ENCODE data around the gene FCN1. TPM values are rescaled to one million over a fixed set of nuclear protein-coding genes. Genes with fewer than 3 reads are reported as not detected.

FCN1 gene
- 1 to 10 TPM in 2 of 4 donors, under 1 TPM in 1, not detected in 1; 0.10 to 2.3 (median 1.1) TPM for total RNA-seq

- no peaks in the 10 kb centered on the region for H3K27me3 ChIP-seq
- no peak for DNase-seq
- no peaks in the 10 kb centered on the region for H3K9me3 ChIP-seq
- H3K27ac ChIP-seq: no peak within 1 kb of the TSS
- intact Hi-C loops (cut with DNase I): no loop called here
- H3K4me1 ChIP-seq: no peaks in the 10 kb centered on the region
- 81 to 86% methylated on average over 10 to 11 of the region's 11 CpGs for WGBS, 2 donors
- H3K4me3 ChIP-seq (replicated peaks in 1 of 3): no peak within 1 kb of the TSS
- no peaks in the 10 kb centered on the region for H3K36me3 ChIP-seq
- TF ChIP-seq, protein P1, sequence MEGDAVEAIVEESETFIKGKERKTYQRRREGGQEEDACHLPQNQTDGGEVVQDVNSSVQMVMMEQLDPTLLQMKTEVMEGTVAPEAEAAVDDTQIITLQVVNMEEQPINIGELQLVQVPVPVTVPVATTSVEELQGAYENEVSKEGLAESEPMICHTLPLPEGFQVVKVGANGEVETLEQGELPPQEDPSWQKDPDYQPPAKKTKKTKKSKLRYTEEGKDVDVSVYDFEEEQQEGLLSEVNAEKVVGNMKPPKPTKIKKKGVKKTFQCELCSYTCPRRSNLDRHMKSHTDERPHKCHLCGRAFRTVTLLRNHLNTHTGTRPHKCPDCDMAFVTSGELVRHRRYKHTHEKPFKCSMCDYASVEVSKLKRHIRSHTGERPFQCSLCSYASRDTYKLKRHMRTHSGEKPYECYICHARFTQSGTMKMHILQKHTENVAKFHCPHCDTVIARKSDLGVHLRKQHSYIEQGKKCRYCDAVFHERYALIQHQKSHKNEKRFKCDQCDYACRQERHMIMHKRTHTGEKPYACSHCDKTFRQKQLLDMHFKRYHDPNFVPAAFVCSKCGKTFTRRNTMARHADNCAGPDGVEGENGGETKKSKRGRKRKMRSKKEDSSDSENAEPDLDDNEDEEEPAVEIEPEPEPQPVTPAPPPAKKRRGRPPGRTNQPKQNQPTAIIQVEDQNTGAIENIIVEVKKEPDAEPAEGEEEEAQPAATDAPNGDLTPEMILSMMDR (IDR thresholded peaks at IDR 0.05): no peak
- TF ChIP-seq POLR2A (IDR thresholded peaks at IDR 0.05): no peak
Measured at GRCh38 chr9:134917431-134918373, at the start of gene FCN1. Gene FCN1 (minus strand): TSS chr9:134917912. CDS start chr9:134917871, 41 bp downstream.

DNA sequence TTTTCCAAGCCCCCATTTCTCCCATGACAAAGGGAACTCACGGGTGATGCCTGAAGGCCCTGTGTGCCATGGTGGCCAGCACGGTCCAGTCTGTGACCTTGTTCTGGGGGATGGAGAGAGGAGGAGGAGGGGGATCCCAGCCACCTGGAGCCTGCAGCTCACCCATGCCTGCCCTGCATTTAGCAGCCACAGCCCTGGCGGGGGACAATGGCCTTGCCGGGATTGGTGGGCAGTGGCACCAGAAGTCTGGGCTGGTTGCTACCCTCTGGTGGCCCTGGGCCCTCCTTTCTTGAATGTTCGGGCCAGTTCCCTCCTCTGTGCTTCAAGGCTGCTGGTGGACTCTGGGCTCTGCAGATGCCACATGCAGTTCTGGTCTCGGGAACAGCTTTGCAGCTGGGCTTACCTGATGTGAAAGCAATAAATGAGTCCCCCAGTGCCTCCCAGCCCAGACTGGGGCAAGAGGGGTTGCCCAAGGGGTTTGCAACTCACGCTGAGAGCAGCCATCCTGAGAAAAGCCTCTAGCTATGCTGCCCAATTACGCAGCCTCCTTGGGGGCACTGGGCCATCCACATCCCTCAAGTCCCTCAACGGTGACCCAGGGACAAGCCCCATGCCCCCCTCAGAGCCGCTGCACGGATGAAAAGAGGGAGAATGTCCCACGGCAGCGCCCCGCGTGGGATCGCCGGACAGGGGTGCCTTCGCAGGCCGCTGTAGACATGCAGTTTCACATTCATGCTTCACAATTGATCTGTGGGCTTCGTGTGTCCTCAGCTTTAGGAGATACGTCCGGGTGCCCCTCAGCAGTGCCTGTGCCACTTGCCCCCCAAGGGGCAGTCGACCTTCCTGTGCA lies 49.2 kb upstream of the FCN1 start:
- Histone ChIP-seq H3K36me3 (no peaks in the 10 kb centered on the region), H3K4me1 (peaks cover 7 to 8% of the 10 kb centered on the region in 2 donors), H3K9me3 (no peaks in the 10 kb centered on the region), H3K27me3 (no peaks in the 10 kb centered on the region), H3K27ac (no peak overlapping the region), H3K4me3 (replicated peaks in 1 of 3) (no peak overlapping the region)
- TF ChIP-seq POLR2A (IDR thresholded peaks at IDR 0.05): no peak
- TF ChIP-seq, protein P1 (IDR thresholded peaks at IDR 0.05): no peak
- 84 to 85% methylated on average over 13 to 21 of the region's 23 CpGs for WGBS, 2 donors
- DNase-seq: no peak
- intact Hi-C loops (cut with DNase I): no loop called here

DNA sequence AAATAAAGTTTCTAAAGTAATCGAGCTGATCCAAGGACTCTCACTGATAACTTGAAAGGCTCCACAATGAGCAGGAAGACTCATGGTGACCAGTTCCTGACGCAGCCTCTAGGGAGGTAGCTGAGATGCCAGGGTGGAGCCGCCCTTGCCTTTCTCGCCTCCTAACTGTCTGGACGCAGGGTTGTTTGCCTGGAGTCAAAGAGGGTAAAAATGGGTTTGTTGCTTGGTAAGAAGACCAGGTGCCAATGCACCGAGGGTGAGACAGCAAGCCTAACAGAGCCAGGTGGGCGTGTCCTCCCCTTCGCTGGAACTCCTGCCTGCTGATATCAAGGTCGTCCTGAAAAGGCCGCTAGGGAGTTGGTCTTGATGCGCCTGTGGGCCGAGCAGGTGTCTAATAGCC lies 48.6 kb upstream of the FCN1 start:
- DNase-seq: no peak
- Histone ChIP-seq H3K36me3 (no peaks in the 10 kb centered on the region), H3K4me1 (peaks cover 7 to 9% of the 10 kb centered on the region in 2 donors), H3K27me3 (no peaks in the 10 kb centered on the region), H3K27ac (no peak overlapping the region), H3K9me3 (no peaks in the 10 kb centered on the region), H3K4me3 (replicated peaks in 1 of 3) (no peak overlapping the region)
- WGBS, 2 donors: 80 to 84% methylated on average over 12 of the region's 12 CpGs
- TF ChIP-seq, protein P1 (IDR thresholded peaks at IDR 0.05): no peak
- TF ChIP-seq POLR2A (IDR thresholded peaks at IDR 0.05): no peak
- intact Hi-C loops (cut with DNase I): no loop called here

GRCh38 chr9:134965851-134966250 lies 48.1 kb upstream of the FCN1 start:
- Histone ChIP-seq H3K4me3 (replicated peaks in 1 of 3) (no peak overlapping the region), H3K27ac (no peak overlapping the region), H3K27me3 (no peaks in the 10 kb centered on the region), H3K36me3 (no peaks in the 10 kb centered on the region), H3K9me3 (no peaks in the 10 kb centered on the region), H3K4me1 (peaks cover 7 to 9% of the 10 kb centered on the region in 2 donors)
- 94 to 97% methylated on average over 3 to 6 of the region's 6 CpGs for WGBS, 2 donors
- no peak for DNase-seq
- intact Hi-C loops (cut with DNase I): no loop called here
- TF ChIP-seq, protein P1 (IDR thresholded peaks at IDR 0.05): no peak
- TF ChIP-seq POLR2A (IDR thresholded peaks at IDR 0.05): no peak
